NCI-H460 (cell line): Measurements from ENCODE around the gene ZNF267. TPM values are rescaled to one million over a fixed set of nuclear protein-coding genes. Genes with fewer than 3 reads are reported as not detected.
"Not testable (repeated sequence)": the region's sequence is repeated elsewhere in the genome, so short reads cannot be mapped to it uniquely, and the experiment has no call there.

Experiments
- DNase-seq: peaks from one replicate; pipeline ENCODE4 v3.0.0-alpha.2; 2016; ENCODE audit warnings: low read depth; ENCODE audit errors: extremely low read depth
- small RNA-seq, 2 experiments: library from RNA; depleted of rRNA; stranded (forward); fragments of <200 nt; gene quantifications; one replicate each; pipeline ENCODE3, GENCODE V24; 2014
- total RNA-seq: library from RNA; depleted of rRNA; stranded (reverse); fragments of >200 nt; shearing (Covaris generic); gene quantifications from 2 replicates; pipeline ENCODE4 v1.2.3, GENCODE V29; 2014

The ZNF267 gene
- total RNA-seq, 1 experiment from 2014 or later, result 15.1 TPM

DNA sequence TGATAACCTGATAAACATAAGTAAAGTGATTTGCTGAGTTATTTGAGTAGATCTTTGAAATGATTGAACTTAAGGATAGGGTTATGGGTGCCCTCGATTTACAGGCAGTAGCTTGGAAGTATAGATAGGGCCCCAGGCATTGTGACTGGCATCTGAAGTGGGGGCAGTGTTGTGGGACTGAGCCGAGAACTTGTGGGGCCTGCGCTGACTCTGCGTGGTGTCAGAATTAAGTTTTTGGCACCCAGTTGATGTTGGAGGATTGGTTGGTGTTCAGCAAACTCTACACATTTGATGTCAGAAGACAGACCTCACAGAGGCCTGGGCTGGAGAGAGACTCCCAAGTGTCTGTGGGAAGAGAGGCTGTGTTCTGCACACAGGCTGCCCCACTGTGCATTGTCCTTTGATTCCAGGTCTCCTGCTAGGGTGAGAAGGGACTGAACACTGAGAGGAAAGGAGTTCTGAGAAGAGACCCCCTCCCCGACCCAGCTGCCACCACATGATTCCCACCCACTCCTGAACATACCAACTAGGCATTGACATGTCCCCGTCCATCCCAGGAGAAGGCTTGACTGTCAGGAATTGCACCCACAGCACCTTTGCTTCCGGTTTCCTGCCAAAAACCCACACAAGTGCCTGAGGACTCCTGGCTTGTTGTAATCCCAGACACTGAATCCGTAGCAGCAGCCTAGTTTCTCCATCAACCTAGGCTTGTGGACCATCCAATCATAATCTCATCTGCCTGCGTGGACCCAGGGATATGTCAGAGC is 4.5 kb downstream of the ZNF267 start:
- no peak for DNase-seq

DNA sequence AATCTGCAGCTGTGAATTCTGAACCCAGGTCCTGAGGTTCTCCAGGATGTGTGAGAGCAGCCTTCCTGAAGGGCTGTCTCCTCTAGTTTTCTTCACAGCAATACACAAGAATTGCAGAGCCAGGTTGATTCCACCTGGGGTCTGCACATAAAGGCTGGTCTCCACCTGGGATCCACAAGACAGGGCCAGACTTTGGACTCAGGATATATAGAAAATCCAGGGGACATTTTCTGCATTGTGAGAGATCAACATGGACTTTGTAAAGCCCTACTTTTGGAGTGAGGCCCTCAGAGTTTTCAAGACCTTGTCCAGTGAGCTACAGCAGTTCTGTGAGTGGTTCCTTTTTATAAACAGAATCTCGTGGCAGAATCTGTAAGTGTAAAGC is 6.3 kb downstream of the ZNF267 start:
- no peak for DNase-seq

DNA sequence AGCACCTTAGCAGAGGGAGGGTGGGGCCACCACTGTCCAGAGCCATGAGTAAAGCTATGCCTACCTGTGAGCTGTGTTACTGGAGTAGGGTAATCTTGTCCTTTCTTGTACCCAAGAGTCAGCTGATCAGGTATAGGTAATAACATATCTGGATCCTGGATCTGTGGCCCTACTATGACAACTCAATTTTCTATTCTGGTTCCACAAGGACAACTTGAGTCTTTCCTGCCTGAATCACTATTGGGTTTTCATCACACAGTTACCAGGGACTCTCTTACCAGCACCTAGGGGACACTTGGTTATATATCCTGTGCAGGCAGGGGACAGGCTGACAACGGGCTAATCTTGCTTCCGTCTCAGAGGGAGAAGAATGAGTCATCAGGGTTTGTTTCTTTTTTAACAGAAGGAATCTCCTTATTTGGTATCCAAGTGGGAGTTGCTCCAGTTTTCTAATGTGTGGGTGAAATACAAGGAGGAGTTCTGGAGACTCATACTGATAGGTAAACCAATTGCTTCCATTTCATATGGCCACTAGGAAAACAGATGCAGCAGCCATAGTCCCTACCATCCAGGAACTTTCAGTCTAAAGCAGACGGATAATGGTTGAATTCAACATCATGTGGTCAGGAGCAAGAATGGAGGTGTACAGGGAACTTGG is 6.8 kb downstream of the ZNF267 start:
- DNase-seq, result no peak

DNA sequence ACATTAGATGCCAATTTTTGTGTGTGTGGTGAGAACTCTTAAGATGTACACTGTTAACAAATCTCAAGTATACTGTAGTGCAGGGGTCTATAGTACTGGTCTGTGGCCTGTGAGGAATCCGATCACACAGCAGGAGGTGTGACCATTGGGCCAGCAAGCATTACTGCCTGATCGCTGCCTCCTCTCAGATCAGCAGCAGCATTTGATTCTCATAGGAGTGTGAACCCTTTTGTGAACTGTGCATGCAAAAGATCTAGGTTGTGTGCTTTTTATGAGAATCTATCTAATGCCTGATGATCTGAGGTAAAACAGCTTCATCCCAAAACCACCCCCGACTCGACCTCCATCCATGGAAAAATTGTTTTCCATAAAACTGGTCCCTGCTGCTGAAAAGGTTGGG is 12.6 kb downstream of the ZNF267 start:
- DNase-seq, result no peak

DNA sequence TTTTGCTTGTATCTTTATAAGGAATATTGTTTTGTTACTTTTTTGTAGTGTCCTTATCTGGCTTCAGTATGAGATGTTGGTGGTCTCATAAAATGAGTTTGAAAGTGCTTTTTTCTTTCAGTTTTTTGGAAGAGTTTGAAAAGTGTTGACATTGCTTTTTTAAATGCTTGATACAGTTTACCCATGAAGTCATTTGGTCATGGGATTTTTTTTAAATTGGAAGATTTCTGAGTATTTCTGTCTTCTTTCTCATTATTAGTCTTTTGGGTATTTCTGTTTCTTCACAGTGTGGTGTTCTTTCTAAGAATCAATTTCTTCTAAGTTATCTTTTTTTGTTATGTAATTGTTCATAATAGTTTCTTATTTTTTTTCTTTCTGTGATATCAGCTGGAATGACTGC is 15.1 kb downstream of the ZNF267 start:
- no peak for DNase-seq

DNA sequence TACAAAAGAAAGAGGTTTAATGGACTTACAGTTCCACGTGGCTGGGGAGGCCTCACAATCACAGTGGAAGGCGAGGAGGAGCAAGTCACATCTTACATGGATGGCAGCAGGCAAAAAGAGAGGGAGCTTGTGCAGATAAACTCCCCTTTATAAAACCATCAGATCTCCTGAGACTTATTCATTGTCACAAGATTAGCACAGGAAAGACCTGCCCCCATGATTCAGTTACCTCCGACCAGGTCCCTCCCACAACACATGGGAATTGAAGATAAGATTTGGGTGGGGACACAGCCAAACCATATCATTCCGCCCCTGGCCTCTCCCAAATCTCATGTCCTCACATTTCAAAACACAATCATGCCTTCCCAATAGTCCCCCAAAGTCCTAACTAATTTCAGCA is 18.5 kb downstream of the ZNF267 start:
- DNase-seq, result not testable (repeated sequence)

DNA sequence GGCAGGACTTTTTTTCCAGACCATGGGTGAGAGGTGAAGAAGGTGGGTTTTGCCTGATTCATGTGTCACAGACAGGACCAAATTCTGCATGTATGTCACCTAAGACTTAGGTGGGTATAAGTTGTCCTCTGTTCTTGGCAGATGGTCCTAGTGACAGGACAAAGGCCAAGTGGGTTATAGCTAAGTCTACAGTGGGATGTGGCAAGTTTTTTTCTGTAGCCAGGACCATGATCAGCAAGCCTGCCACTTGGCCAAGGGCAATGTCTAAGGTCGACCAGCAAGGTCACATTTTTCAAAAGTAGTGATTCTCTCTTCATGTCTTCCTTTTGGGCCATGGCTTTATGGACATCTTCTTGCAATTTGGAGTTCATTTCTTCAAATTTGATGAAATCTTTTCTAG is 20.2 kb downstream of the ZNF267 start:
- no peak for DNase-seq

DNA sequence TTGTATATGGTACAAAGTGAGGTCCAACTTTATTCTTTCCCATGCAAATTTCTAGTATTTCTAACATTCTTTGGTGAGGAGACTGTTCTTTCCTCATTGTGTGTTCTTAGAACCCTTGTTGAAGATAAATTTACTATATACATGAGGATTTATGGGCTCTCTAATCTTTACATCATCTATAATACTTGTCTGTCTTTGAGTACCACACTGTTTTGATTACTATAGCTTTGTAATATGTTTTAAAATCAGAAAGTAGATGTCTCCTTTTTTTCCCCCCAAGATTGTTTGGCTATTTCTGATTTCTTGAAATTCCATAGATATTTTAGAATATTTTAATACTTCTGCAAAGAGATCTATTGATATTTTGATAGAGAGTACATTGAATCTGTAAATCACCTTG is 23.7 kb downstream of the ZNF267 start:
- no peak for DNase-seq

DNA sequence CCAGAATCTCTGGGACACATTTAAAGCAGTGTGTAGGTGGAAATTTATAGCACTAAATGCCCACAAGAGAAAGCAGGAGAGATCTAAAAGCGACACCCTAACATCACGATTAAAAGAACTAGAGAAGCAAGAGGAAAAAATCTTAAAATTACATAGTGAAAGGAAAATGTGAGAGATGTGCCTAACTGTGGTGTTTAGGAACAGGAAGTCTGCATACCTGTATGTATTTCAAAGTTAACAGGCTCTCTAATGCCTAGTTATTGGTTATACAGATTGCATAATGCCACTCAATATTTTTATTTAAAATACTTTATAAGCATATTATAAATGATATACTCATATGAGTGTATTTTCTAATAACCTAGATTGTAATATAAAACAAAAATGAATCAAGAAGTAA is 25.9 kb downstream of the ZNF267 start:
- no peak for DNase-seq

DNA sequence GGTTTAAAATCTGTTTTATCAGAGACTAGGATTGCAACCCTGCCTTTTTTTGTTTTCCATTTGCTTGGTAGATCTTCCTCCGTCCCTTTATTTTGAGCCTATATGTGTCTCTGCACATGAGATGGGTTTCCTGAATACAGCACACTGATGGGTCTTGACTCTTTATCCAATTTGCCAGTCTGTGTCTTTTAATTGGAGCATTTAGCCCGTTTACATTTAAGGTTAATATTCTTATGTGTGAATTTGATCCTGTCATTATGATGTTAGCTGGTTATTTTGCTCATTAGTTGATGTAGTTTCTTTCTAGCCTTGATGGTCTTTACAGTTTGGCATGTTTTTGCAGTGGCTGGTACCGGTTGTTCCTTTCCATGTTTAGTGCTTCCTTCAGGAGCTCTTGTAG is 31.0 kb downstream of the ZNF267 start:
- DNase-seq, result not testable (repeated sequence)

DNA sequence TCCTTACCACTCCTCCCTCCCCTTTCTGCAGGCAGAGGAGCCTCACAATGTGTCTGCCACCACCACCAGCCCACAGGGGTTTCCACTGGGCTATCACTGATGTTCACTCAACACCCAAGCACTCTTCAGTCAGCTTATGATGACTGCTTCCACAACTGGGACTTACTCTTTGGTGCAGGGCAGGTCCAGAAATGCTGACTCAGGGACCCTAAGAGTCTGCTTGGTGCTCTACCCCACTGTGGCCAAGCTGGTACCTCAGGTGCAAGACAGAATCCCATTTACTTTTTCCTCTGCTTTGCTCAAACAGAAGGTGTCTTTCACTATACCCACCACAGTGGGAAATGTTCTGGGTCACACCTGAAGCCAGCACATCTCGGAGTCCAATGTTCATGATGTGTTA is 40.1 kb downstream of the ZNF267 start:
- no peak for DNase-seq

DNA sequence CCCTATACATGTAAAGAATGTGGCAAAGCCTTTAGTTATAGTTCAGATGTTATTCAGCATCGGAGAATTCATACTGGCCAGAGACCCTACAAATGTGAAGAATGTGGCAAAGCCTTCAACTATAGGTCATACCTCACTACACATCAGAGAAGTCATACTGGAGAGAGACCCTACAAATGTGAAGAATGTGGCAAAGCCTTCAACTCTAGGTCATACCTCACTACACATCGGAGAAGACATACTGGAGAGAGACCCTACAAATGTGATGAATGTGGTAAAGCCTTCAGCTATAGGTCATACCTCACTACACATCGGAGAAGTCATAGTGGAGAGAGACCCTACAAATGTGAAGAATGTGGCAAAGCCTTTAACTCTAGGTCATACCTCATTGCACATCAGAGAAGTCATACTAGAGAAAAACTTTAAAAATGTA is 42.5 kb downstream of the ZNF267 start:
- DNase-seq, result no peak

DNA sequence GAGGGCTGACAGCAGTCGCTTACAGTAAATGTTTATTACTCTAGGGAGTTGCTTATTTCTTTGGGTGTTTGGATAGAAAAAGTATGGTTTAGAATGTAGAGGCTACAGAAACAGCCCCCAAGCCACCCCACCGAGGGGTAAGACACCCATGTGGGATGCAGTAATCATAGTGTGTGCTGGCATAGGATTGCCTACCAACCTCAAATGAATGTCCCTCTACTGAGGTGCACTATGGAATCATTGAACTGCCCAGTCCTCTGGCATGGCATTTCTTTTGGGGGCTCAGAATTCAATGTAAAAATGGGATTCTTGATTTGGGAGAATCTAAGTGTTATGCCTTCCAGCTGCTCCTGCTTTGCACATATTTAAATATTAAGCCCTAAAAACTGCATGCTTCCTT is 46.8 kb downstream of the ZNF267 start:
- no peak for DNase-seq

DNA sequence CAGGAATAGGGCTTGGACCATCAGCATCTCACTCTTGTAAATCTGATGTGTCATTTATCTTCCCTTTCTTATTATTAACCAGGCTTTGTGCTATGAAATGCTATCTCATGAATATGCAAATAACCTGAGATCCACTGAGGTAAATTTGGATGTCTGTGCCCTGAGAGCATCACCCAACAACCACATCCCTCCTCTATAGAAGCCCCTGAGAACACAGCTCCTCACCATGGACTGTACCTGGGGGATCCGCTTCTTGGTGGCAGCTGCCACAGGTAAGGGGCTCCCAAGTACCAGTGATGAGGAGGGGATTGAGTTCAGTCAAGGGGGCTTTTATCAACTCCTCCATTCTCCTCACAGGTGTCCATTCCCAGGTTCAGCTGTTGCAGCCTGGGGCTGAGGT is 78.2 kb downstream of the ZNF267 start:
- DNase-seq, result not testable (repeated sequence)

DNA sequence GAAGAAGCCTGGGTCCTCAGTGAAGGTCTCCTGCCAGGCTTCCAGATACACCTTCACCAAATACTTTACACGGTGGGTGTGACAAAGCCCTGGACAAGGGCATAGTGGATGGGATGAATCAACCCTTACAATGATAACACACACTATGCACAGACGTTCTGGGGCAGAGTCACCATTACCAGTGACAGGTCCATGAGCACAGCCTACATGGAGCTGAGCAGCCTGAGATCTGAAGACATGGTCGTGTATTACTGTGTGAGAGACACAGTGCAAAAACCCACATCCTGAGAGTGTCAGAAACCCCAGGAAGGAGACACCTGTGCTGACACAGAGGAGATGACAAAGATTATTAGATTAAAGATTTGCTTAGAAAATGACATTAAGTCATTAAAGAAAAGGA is 78.6 kb downstream of the ZNF267 start:
- not testable (repeated sequence) for DNase-seq

DNA sequence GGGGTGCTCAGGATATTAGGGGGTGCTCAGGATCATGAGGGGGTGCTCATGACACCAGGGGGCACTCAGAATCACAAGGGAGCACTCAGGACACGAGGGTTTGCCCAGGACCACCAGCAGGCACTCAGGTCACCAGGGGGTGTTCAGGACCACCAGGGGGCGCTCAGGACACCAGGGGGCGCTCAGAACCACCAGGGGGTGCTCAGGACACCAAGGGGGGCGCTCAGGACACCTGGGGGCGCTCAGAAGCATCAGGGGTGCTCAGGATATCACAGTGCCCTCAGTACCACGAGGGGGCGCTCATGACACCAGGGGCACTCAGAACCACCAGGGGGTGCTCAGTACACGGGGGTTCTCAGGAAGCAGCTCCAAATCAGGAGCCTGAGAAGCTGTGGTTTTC is 82.6 kb downstream of the ZNF267 start:
- not testable (repeated sequence) for DNase-seq

DNA sequence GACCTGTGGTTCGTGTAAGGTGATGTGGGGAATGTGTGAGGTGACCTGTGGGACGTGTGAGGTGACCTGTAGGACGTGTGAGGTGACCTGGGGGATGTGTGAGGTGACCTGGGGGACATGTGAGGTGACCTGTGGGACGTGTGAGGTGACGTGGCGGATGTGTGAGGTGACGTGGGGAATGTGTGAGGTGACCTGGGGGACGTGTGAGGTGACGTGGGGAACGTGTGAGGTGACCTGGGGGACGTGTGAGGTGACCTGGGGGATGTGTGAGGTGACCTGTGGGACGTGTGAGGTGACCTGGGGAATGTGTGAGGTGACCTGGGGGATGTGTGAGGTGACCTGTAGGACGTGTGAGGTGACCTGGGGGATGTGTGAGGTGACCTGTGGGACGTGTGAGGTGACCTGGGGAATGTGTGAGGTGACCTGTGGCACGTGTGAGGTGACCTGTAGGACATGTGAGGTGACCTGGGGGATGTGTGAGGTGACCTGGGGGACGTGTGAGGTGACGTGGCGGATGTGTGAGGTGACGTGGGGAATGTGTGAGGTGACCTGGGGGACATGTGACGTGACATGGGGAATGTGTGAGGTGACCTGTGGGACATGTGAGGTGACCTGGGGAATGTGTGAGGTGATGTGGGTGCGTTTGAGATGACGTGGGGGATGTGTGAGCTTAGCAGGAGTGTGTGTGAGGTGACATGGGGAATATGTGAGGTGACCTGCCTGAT is 86.7 kb downstream of the ZNF267 start:
- DNase-seq, result not testable (repeated sequence)

Small RNAs within 50 kb of the gene (small RNA-seq; reads per million reads assigned to genes)
- gene AC034105.2 (0 reads per million in 2 experiments), gene AC034105.4 (0 reads per million in 2 experiments)
